ENCODE data around the gene RNASE7. TPM values are rescaled to one million over a fixed set of nuclear protein-coding genes. Genes with fewer than 3 reads are reported as not detected.

The RNASE7 gene
- total RNA-seq, 1 donor from 2014 or later: 0.86 TPM

- DNase-seq (ENCODE audit: low read depth): no peak
- H3K4me3 ChIP-seq (ENCODE audit: low read depth, low read length): no peak overlapping the region
- TF ChIP-seq, protein P1, sequence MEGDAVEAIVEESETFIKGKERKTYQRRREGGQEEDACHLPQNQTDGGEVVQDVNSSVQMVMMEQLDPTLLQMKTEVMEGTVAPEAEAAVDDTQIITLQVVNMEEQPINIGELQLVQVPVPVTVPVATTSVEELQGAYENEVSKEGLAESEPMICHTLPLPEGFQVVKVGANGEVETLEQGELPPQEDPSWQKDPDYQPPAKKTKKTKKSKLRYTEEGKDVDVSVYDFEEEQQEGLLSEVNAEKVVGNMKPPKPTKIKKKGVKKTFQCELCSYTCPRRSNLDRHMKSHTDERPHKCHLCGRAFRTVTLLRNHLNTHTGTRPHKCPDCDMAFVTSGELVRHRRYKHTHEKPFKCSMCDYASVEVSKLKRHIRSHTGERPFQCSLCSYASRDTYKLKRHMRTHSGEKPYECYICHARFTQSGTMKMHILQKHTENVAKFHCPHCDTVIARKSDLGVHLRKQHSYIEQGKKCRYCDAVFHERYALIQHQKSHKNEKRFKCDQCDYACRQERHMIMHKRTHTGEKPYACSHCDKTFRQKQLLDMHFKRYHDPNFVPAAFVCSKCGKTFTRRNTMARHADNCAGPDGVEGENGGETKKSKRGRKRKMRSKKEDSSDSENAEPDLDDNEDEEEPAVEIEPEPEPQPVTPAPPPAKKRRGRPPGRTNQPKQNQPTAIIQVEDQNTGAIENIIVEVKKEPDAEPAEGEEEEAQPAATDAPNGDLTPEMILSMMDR (conservative IDR thresholded peaks at IDR 0.05; ENCODE audit: low read depth, low read length): no peak
Measured at GRCh38 chr14:21091821-21092272, 49.7 kb downstream of the RNASE7 start.

DNA sequence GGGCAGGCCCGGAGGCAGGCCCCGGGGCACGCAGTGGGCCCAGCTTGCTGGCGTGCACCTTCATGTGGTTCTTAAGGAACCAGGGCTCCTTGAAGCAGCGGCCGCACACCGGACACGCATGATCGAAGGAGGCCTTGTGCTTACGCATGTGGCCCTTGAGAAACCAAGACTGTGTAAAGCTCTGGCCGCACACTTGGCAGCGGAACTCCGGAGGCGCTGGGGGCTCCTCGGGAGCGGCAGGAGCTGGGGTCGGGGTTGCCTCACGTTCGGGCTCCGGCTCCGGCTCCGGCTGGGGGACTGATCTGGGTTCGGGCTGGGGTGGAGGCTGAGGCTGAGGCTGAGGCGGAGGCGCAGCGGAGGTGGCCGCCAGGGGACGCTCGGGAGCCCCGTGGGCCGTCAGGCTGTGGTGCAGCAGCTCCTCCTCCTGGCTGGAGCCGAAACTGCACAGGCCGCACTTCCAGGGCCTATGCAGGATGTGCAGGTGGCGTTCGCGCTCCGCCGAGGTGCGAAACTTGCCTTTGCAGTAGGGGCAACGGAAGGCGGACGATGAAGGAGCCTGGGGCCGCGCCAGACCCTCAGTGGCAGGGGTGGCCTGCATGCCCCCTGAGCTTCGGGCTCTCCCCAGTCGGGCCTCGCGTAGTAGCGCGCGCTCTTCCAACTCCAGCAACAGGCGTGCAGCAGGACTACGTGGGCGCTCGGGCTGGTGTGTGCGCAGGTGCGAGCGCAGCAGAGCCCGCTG lies 50.3 kb downstream of the RNASE7 start:
- DNase-seq (ENCODE audit: low read depth): no peak
- TF ChIP-seq, protein P1 (conservative IDR thresholded peaks at IDR 0.05; ENCODE audit: low read depth, low read length): peak; percentile 99
- H3K4me3 ChIP-seq (ENCODE audit: low read depth, low read length): no peak overlapping the region

DNA sequence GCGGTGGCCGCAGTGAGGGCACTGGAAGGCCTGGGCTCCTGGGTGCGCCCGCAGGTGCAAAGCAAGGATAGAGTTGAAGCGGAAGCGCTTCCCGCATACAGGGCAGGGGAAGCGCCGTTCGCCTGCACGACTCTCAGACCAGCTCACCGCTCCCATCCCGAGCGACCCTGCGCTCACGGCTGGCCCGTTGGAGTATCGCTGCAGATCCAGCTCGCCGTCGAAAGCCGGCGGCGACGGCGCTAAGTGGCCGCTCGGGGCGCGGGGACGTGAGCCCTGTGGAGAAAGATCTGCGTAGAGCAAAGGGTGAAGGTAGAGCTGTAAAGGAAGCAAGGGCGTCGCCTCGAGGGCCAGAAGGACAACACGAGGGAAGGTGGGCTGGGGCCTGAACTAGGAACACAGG lies 50.9 kb downstream of the RNASE7 start:
- H3K4me3 ChIP-seq (ENCODE audit: low read depth, low read length): no peak overlapping the region
- DNase-seq (ENCODE audit: low read depth): no peak
- TF ChIP-seq, protein P1 (conservative IDR thresholded peaks at IDR 0.05; ENCODE audit: low read depth, low read length): no peak

Other genes with a start within 250 kb of the RNASE7 start
- gene RNASE1, start 239.5 kb upstream of the RNASE7 start, total RNA-seq: 0.40 TPM in 1 of 2 replicates, not detected in the other
- not detected in 2 replicates for gene RNASE3, start 151.0 kb upstream of the RNASE7 start, total RNA-seq
- not detected in 2 replicates for gene RNASE2, start 86.9 kb upstream of the RNASE7 start, total RNA-seq
- 63.5 and 118 TPM in 2 replicates for gene METTL17, start 52.4 kb upstream of the RNASE7 start, total RNA-seq
- gene SLC39A2, start 43.1 kb upstream of the RNASE7 start, total RNA-seq: not detected in 2 replicates
- 6.7 and 16.0 TPM in 2 replicates for gene NDRG2, start 17.3 kb upstream of the RNASE7 start, total RNA-seq
- not detected in 2 replicates for gene TPPP2, start 12.1 kb upstream of the RNASE7 start, total RNA-seq
- gene RNASE13, start 7.6 kb upstream of the RNASE7 start, total RNA-seq: not detected in 2 replicates
- gene RNASE8, start 15.5 kb downstream of the RNASE7 start, total RNA-seq: not detected in 2 replicates
- gene ARHGEF40, start 27.9 kb downstream of the RNASE7 start, total RNA-seq: 24.2 and 42.7 TPM in 2 replicates
- 11.2 and 18.6 TPM in 2 replicates for gene ZNF219, start 56.3 kb downstream of the RNASE7 start, total RNA-seq
- gene TMEM253, start 58.7 kb downstream of the RNASE7 start, total RNA-seq: 0.43 TPM in 1 of 2 replicates, not detected in the other
- not detected in 2 replicates for gene OR5AU1, start 113.7 kb downstream of the RNASE7 start, total RNA-seq
- gene HNRNPC, start 227.1 kb downstream of the RNASE7 start, total RNA-seq: 755 and 938 TPM in 2 replicates
- gene RPGRIP1, start 237.7 kb downstream of the RNASE7 start, total RNA-seq: 0.07 TPM in 1 of 2 replicates, not detected in the other